Endothelial cell of umbilical vein (primary cell): Measurements from ENCODE around the gene NTN1.

Source experiments
- CTCF ChIP-seq, 2 donors: IDR thresholded peaks; 1 replicate in 1 of 2; 2 replicates in 1 of 2; pipeline ENCODE4 v1.5.1; 2011; ENCODE audit warnings: low read length in 2 of 2, mild to moderate bottlenecking in 2 of 2, moderate library complexity in 2 of 2, control low read depth in 1 of 2, inconsistent platforms in 1 of 2, low read depth in 1 of 2; ENCODE audit not compliant: insufficient read depth in 1 of 2; ENCODE audit errors: extremely low read depth in 1 of 2
- EZH2 ChIP-seq: IDR thresholded peaks from 2 replicates; pipeline ENCODE4 v1.6.1; 2012; ENCODE audit warnings: borderline replicate concordance, low read depth, mild to moderate bottlenecking, moderate library complexity, low read length, inconsistent platforms; ENCODE audit not compliant: severe bottlenecking
- FOS ChIP-seq: IDR thresholded peaks from 2 replicates; pipeline ENCODE4 v1.6.1; 2011; ENCODE audit warnings: mild to moderate bottlenecking, low read length, moderate library complexity, borderline replicate concordance; ENCODE audit not compliant: insufficient read depth
- GATA2 ChIP-seq: IDR thresholded peaks from 2 replicates; pipeline ENCODE4 v1.7.0; 2011; ENCODE audit warnings: low read depth, mild to moderate bottlenecking, moderate library complexity, mixed read lengths, low read length; ENCODE audit not compliant: insufficient read length, insufficient read depth
- JUN ChIP-seq: IDR thresholded peaks from 2 replicates; pipeline ENCODE4 v1.6.1; 2011; ENCODE audit warnings: borderline replicate concordance, low read depth; ENCODE audit not compliant: insufficient read length, insufficient read depth
- MAX ChIP-seq: IDR thresholded peaks from 2 replicates; pipeline ENCODE4 v1.6.1; 2011; ENCODE audit not compliant: insufficient read depth, insufficient read length
- MYC ChIP-seq: IDR thresholded peaks from one replicate; pipeline ENCODE4 v1.6.1; 2011; ENCODE audit warnings: mild to moderate bottlenecking, low read depth, low read length
- POLR2A ChIP-seq: IDR thresholded peaks from 2 replicates; pipeline ENCODE4 v1.6.1; 2012; ENCODE audit warnings: low read depth, mild to moderate bottlenecking, control low read depth, low read length
- POLR2AphosphoS5 ChIP-seq: IDR thresholded peaks from 2 replicates; pipeline ENCODE4 v1.6.1; 2012; ENCODE audit warnings: low read depth, mild to moderate bottlenecking, control low read depth, low read length, moderate library complexity; ENCODE audit not compliant: insufficient read depth

GRCh38 chr17:9001559-9001958 is 19.8 kb upstream of the NTN1 start:
- no peak for TF ChIP-seq POLR2AphosphoS5
- TF ChIP-seq CTCF (IDR thresholded peaks at IDR 0.05; ENCODE audit: extremely low read depth in 1 of 2, insufficient read depth in 1 of 2, low read depth in 1 of 2, low read length in 2 of 2) = no peak
- TF ChIP-seq EZH2 = no peak
- no peak for TF ChIP-seq POLR2A
- TF ChIP-seq MYC = no peak
- no peak for TF ChIP-seq MAX
- TF ChIP-seq GATA2 = no peak
- TF ChIP-seq JUN = no peak
- no peak for TF ChIP-seq FOS
